GM10266 (cell line): ENCODE measurements around the gene TMEM131L.
"Not testable (repeated sequence)": the region's sequence is repeated elsewhere in the genome, so short reads cannot be mapped to it uniquely, and the experiment has no call there.

Experiments
- DNase-seq: peaks from one replicate; pipeline ENCODE4 v3.0.0; 2012; ENCODE audit errors: extremely low spot score
- TF ChIP-seq, protein P1 (sequence below): IDR thresholded peaks from 2 replicates; pipeline ENCODE4 v1.5.1; 2012; ENCODE audit warnings: mild to moderate bottlenecking, low read depth; ENCODE audit not compliant: control insufficient read depth, insufficient read depth; ENCODE audit errors: missing control alignments

The TMEM131L gene, protein sequence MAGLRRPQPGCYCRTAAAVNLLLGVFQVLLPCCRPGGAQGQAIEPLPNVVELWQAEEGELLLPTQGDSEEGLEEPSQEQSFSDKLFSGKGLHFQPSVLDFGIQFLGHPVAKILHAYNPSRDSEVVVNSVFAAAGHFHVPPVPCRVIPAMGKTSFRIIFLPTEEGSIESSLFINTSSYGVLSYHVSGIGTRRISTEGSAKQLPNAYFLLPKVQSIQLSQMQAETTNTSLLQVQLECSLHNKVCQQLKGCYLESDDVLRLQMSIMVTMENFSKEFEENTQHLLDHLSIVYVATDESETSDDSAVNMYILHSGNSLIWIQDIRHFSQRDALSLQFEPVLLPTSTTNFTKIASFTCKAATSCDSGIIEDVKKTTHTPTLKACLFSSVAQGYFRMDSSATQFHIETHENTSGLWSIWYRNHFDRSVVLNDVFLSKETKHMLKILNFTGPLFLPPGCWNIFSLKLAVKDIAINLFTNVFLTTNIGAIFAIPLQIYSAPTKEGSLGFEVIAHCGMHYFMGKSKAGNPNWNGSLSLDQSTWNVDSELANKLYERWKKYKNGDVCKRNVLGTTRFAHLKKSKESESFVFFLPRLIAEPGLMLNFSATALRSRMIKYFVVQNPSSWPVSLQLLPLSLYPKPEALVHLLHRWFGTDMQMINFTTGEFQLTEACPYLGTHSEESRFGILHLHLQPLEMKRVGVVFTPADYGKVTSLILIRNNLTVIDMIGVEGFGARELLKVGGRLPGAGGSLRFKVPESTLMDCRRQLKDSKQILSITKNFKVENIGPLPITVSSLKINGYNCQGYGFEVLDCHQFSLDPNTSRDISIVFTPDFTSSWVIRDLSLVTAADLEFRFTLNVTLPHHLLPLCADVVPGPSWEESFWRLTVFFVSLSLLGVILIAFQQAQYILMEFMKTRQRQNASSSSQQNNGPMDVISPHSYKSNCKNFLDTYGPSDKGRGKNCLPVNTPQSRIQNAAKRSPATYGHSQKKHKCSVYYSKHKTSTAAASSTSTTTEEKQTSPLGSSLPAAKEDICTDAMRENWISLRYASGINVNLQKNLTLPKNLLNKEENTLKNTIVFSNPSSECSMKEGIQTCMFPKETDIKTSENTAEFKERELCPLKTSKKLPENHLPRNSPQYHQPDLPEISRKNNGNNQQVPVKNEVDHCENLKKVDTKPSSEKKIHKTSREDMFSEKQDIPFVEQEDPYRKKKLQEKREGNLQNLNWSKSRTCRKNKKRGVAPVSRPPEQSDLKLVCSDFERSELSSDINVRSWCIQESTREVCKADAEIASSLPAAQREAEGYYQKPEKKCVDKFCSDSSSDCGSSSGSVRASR (N-terminal part only)

DNA sequence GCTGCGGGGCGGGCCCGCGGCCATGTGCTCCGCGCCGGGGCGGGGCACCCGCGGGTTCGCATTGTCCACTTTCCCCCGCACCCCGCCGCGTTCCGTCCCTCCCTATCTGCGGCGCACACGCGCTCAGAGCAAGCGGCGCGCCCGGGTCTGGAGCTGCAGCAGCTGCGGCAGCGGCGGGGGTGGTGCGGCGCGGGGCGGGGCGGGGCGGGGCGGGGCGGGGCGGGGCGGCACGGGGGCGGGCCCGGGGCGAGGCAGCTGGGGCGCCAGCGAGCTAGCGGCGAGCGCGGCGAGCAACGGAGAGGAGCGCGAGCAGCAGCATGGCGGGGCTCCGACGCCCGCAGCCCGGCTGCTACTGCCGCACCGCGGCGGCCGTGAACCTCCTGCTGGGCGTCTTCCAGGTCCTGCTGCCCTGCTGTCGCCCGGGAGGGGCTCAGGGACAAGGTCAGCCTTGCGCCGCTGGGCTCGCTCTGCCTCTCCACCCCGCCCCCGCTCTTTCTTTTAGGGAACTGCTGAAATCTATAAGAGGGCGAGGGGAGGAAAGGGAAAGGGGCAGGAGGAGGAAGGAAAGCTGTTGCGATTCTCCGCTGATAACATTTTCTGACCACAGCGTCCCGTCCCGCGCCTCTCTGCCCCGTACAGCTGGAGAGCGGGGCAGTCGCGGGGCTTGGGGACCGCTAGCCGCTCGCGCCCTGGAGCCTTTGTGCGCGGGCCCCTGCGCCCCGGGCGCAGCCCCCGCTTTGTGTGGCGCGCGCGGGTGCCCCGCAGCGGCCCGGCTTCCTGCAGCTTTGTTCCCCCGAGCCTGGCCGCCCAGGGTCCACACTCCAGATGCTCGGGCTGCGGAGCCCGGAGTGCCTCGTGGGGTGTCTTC, at the start of gene TMEM131L:
TMEM131L (plus strand) TSS at position 280 of the 868 bp plus-strand sequence; CDS start at position 318, 38 bp downstream.
- TF ChIP-seq, protein P1, sequence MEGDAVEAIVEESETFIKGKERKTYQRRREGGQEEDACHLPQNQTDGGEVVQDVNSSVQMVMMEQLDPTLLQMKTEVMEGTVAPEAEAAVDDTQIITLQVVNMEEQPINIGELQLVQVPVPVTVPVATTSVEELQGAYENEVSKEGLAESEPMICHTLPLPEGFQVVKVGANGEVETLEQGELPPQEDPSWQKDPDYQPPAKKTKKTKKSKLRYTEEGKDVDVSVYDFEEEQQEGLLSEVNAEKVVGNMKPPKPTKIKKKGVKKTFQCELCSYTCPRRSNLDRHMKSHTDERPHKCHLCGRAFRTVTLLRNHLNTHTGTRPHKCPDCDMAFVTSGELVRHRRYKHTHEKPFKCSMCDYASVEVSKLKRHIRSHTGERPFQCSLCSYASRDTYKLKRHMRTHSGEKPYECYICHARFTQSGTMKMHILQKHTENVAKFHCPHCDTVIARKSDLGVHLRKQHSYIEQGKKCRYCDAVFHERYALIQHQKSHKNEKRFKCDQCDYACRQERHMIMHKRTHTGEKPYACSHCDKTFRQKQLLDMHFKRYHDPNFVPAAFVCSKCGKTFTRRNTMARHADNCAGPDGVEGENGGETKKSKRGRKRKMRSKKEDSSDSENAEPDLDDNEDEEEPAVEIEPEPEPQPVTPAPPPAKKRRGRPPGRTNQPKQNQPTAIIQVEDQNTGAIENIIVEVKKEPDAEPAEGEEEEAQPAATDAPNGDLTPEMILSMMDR = no peak
- DNase-seq = peak; percentile 89

DNA sequence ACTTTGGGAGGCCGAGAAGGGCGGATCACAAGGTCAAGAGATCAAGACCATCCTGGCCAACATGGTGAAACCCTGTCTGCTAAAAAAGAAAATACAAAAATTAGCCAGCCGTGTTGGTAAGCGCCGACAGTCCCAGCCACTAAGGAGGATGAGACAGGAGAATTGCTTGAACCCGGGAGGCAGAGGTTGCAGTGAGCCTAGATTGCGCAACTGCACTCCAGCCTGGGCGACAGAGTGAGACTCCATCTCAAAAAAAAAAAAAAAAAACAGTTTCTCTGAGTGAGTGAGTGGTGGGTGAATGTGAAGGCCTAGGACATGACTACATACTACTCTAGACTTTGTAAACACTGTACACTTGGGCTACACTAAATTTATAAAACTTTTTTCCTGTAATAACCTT, 49.7 kb upstream of the TMEM131L start:
- DNase-seq = not testable (repeated sequence)

DNA sequence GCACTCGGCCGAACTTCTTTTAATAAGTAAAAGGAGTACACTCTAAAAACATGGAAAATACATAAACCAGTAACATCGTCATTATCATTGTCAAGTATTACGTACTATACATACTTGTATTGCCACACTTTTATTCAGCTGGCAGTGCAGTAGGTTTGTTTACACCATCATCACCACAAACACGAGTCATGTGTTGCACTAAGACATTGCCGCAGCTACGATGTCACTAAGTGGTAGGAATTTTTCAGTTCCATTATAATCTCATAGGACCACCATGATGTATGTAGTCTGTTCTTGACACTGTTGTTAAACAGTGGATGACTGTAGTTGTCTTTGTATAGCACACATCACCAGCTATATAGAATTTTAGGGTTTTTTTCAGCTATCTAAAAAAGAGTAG, 48.0 kb upstream of the TMEM131L start:
- TF ChIP-seq, protein P1 = no peak
- no peak for DNase-seq

DNA sequence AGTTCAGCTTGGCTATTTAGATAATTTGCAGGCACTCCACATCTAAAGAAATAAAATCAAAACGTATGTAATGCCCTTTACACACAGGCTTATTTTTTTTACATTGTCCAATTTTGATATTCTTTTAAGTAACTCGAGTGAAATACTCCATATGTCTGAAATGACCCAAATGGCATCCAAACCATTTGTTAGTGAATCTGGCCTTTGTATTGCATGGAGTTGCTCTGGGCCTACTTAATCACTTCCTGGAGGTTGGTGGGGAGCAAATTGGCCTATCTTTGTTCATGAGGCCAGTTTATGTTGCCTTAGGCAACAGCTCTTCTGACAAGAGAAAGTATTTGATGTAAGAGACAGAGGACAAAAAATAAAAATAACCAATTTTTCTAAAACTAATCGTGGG, 47.6 kb upstream of the TMEM131L start:
- TF ChIP-seq, protein P1 = no peak
- DNase-seq = no peak

DNA sequence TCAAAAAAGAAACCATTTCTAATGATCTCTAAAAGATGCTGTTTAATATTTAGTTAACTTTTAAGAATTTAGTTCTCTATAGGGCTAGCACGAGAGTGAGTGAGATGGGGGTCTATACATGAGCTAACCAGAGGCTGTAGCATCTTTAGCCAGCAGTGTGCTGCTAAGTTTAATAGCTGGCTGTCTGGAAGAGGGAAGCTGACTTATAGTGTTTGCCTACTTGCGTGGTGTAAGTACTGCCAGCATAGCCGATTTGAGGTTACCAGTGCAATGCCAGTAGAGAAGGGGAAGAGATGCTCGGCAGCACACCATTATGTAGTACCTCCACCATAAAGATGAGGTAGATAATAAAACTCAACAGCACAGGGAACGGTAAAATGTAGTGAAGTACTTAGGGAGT, 47.1 kb upstream of the TMEM131L start:
- no peak for DNase-seq
- TF ChIP-seq, protein P1 = no peak

DNA sequence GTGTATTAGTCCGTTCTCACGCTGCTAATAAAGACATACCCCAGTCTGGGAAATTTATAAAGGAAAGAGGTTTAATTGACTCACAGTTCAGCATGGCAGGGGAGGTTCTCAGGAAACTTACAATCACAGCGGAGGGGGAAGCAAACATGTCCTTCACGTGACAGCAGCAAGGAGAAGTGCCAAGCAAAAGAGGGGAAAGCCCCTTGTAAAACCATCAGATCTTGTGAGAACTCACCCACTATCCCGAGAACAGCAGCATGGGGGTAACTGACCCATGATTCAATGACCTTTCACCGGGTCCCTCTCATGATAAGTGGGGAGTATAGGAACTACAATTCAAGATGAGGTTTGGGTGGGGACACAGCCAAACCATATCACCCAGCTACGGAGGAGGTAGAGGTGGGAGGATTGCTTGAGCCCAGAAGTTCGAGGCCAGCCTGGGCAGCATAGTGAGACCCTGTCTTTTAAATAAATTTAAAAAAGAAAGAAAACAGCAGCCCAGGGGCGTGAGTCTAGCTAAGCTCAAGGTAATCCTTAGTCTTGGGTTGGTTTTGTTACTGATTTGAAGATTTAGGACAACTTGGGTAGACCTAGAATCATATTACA, 46.4 kb upstream of the TMEM131L start:
- TF ChIP-seq, protein P1 = no peak
- DNase-seq = no peak
